ENCODE data around the gene DBR1. TPM values are rescaled to one million over a fixed set of nuclear protein-coding genes. Genes with fewer than 3 reads are reported as not detected.

The DBR1 gene
- total and polyA plus RNA-seq, 2 of the 13 experiments (the other 11 are each of a cell fraction or from before 2014, with no cell fraction given), result 6.4 to 16.7 TPM

GRCh38 chr3:138174421-138175131 is at the start of gene DBR1 (continued):
- TF ChIP-seq FOSL1 (CRISPR knock-in tag; IDR thresholded peaks at IDR 0.05; ENCODE audit: borderline replicate concordance) (no peak), MAZ (IDR thresholded peaks at IDR 0.05; ENCODE audit: borderline replicate concordance, low read depth, low read length) (no peak), MAZ (CRISPR knock-in tag; IDR thresholded peaks at IDR 0.05; ENCODE audit: low read depth) (0 out of 2 replicates have a peak, but pooled peaks have one; percentile 25), CBX1 (IDR thresholded peaks at IDR 0.05; ENCODE audit: low read depth) (peak; percentile 67), ZSCAN12 (CRISPR knock-in tag; IDR thresholded peaks at IDR 0.05) (no peak), ZNF772 (CRISPR knock-in tag; IDR thresholded peaks at IDR 0.05) (peak; percentile 69; the same call in 1 of the 2 replicates), PCBP2 (optimal IDR thresholded peaks at IDR 0.05; ENCODE audit: low read depth, low read length, poor library complexity, severe bottlenecking) (no peak), ZSCAN25 (CRISPR knock-in tag; IDR thresholded peaks at IDR 0.05) (peak; percentile 90), XRCC5 (optimal IDR thresholded peaks at IDR 0.05; ENCODE audit: low read length) (peak; percentile 46), NFE2L1 (CRISPR knock-in tag; IDR thresholded peaks at IDR 0.05; ENCODE audit: borderline replicate concordance) (no peak), ZNF747 (CRISPR knock-in tag; IDR thresholded peaks at IDR 0.05; ENCODE audit: borderline replicate concordance) (0 out of 2 replicates have a peak, but pooled peaks have one; percentile 25), HNRNPLL (IDR thresholded peaks at IDR 0.05; ENCODE audit: low read depth, low read length, poor library complexity, severe bottlenecking) (peak; percentile 87), SRY (CRISPR knock-in tag; IDR thresholded peaks at IDR 0.05) (peak; percentile 80), BRCA1 (CRISPR knock-in tag; IDR thresholded peaks at IDR 0.05) (no peak), ARNT2 (CRISPR knock-in tag; IDR thresholded peaks at IDR 0.05; ENCODE audit: low read depth) (peak; percentile 81; the same call in 1 of the 2 replicates), ZNF253 (CRISPR knock-in tag; IDR thresholded peaks at IDR 0.05; ENCODE audit: borderline replicate concordance) (no peak), TP53 (CRISPR knock-in tag; conservative IDR thresholded peaks at IDR 0.05) (peak; percentile 40; the same call in 1 of the 2 replicates)
- TF ChIP-seq, protein P1, sequence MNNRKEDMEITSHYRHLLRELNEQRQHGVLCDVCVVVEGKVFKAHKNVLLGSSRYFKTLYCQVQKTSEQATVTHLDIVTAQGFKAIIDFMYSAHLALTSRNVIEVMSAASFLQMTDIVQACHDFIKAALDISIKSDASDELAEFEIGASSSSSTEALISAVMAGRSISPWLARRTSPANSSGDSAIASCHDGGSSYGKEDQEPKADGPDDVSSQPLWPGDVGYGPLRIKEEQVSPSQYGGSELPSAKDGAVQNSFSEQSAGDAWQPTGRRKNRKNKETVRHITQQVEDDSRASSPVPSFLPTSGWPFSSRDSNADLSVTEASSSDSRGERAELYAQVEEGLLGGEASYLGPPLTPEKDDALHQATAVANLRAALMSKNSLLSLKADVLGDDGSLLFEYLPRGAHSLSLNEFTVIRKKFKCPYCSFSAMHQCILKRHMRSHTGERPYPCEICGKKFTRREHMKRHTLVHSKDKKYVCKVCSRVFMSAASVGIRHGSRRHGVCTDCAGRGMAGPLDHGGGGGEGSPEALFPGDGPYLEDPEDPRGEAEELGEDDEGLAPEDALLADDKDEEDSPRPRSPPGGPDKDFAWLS (CRISPR knock-in tag; IDR thresholded peaks at IDR 0.05; ENCODE audit: borderline replicate concordance), result no peak
- TF ChIP-seq, protein P2, sequence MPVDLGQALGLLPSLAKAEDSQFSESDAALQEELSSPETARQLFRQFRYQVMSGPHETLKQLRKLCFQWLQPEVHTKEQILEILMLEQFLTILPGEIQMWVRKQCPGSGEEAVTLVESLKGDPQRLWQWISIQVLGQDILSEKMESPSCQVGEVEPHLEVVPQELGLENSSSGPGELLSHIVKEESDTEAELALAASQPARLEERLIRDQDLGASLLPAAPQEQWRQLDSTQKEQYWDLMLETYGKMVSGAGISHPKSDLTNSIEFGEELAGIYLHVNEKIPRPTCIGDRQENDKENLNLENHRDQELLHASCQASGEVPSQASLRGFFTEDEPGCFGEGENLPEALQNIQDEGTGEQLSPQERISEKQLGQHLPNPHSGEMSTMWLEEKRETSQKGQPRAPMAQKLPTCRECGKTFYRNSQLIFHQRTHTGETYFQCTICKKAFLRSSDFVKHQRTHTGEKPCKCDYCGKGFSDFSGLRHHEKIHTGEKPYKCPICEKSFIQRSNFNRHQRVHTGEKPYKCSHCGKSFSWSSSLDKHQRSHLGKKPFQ (CRISPR knock-in tag; IDR thresholded peaks at IDR 0.05; ENCODE audit: insufficient replicate concordance), result no peak
